HCT116 (cell line): ENCODE data around the gene EVX1. TPM values are rescaled to one million over a fixed set of nuclear protein-coding genes. Genes with fewer than 3 reads are reported as not detected.

Experiments used
- CBX3 ChIP-seq: IDR thresholded peaks from 2 replicates; pipeline ENCODE4 v1.6.1; 2012; ENCODE audit warnings: low read depth
- CEBPB ChIP-seq: IDR thresholded peaks from 2 replicates; pipeline ENCODE4 v1.6.1; 2012; ENCODE audit warnings: low read depth
- EGR1 ChIP-seq: IDR thresholded peaks from 2 replicates; pipeline ENCODE4 v1.6.1; 2012; ENCODE audit warnings: low read depth
- ELF1 ChIP-seq: IDR thresholded peaks from 2 replicates; pipeline ENCODE4 v1.6.1; 2012; ENCODE audit warnings: low read depth, borderline replicate concordance
- FOSL1 ChIP-seq: IDR thresholded peaks from 2 replicates; pipeline ENCODE4 v1.6.1; 2012; ENCODE audit warnings: low read depth
- RAD21 ChIP-seq: IDR thresholded peaks from 2 replicates; pipeline ENCODE4 v1.6.1; 2012; ENCODE audit warnings: low read depth, mild to moderate bottlenecking
- total RNA-seq: library from RNA; stranded (reverse); gene quantifications from one replicate; pipeline ENCODE4 v1.2.1, GENCODE V29; 2021; ENCODE audit not compliant: unreplicated experiment
- TF ChIP-seq, protein P1 (sequence below), 3 experiments: fragments of 200-600 bp in 1 of 3; sonication (generic) in 1 of 3; IDR thresholded peaks in 2 of 3; conservative IDR thresholded peaks in 1 of 3; 2 replicates each; pipeline ENCODE4 v1.5.1; 2012 to 2017; ENCODE audit warnings: low read depth in 2 of 3, low read length in 2 of 3, antibody characterized with exemption in 1 of 3, borderline replicate concordance in 1 of 3, control low read depth in 1 of 3, mild to moderate bottlenecking in 1 of 3, mixed read lengths in 1 of 3, mixed run types in 1 of 3, moderate library complexity in 1 of 3; ENCODE audit not compliant: insufficient read depth in 1 of 3
- TF ChIP-seq, protein P2 (sequence below): IDR thresholded peaks from 2 replicates; pipeline ENCODE4 v1.6.1; 2012
- TF ChIP-seq, protein P3 (sequence below): IDR thresholded peaks from 2 replicates; pipeline ENCODE4 v1.6.1; 2011; ENCODE audit warnings: mild to moderate bottlenecking, low read length, moderate library complexity; ENCODE audit not compliant: insufficient replicate concordance; ENCODE audit errors: extremely low read depth

EVX1 gene
- total RNA-seq, 1 experiment from 2014 or later: 0.25 TPM

DNA sequence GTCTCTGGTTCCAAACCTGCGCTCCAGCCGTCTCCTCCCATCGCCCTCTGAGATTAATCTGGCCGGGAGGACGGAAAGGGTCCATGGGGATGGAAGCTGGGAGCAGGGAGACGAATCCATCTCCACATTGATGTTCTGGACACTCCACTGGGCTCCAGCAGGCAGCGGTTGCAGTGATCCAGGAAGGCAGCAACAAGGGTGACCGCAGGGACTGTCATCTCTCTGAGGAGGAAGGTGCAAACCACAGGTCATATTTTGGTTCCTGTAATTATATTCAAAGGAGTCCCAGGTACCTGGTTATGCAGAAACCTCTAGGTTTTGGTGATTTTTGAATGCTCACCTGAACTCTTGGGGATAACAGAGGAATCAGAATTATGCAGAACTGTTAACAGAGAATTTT, 54.8 kb downstream of the EVX1 start (continued):
- TF ChIP-seq, protein P1, sequence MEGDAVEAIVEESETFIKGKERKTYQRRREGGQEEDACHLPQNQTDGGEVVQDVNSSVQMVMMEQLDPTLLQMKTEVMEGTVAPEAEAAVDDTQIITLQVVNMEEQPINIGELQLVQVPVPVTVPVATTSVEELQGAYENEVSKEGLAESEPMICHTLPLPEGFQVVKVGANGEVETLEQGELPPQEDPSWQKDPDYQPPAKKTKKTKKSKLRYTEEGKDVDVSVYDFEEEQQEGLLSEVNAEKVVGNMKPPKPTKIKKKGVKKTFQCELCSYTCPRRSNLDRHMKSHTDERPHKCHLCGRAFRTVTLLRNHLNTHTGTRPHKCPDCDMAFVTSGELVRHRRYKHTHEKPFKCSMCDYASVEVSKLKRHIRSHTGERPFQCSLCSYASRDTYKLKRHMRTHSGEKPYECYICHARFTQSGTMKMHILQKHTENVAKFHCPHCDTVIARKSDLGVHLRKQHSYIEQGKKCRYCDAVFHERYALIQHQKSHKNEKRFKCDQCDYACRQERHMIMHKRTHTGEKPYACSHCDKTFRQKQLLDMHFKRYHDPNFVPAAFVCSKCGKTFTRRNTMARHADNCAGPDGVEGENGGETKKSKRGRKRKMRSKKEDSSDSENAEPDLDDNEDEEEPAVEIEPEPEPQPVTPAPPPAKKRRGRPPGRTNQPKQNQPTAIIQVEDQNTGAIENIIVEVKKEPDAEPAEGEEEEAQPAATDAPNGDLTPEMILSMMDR (IDR thresholded peaks at IDR 0.05 in 2 of 3, conservative IDR thresholded peaks at IDR 0.05 in 1 of 3; ENCODE audit: borderline replicate concordance in 1 of 3, insufficient read depth in 1 of 3, low read depth in 2 of 3, low read length in 2 of 3): no peak
- TF ChIP-seq ELF1 (no peak), CEBPB (no peak), CBX3 (no peak), EGR1 (no peak), FOSL1 (no peak), RAD21 (no peak)
- TF ChIP-seq, protein P2, sequence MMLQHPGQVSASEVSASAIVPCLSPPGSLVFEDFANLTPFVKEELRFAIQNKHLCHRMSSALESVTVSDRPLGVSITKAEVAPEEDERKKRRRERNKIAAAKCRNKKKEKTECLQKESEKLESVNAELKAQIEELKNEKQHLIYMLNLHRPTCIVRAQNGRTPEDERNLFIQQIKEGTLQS: no peak
- TF ChIP-seq, protein P3, sequence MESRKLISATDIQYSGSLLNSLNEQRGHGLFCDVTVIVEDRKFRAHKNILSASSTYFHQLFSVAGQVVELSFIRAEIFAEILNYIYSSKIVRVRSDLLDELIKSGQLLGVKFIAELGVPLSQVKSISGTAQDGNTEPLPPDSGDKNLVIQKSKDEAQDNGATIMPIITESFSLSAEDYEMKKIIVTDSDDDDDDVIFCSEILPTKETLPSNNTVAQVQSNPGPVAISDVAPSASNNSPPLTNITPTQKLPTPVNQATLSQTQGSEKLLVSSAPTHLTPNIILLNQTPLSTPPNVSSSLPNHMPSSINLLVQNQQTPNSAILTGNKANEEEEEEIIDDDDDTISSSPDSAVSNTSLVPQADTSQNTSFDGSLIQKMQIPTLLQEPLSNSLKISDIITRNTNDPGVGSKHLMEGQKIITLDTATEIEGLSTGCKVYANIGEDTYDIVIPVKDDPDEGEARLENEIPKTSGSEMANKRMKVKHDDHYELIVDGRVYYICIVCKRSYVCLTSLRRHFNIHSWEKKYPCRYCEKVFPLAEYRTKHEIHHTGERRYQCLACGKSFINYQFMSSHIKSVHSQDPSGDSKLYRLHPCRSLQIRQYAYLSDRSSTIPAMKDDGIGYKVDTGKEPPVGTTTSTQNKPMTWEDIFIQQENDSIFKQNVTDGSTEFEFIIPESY: no peak

Other genes with a start within 250 kb of the EVX1 start
- 2.8 TPM for gene HOXA1, start 146.8 kb upstream of the EVX1 start, total RNA-seq
- 0.57 TPM for gene HOXA2, start 140.1 kb upstream of the EVX1 start, total RNA-seq
- gene HOXA4, start 112.0 kb upstream of the EVX1 start, total RNA-seq: 2.0 TPM
- gene HOXA5, start 99.1 kb upstream of the EVX1 start, total RNA-seq: 6.7 TPM
- gene HOXA6, start 95.0 kb upstream of the EVX1 start, total RNA-seq: 12.7 TPM
- 9.2 TPM for gene HOXA3, start 90.2 kb upstream of the EVX1 start, total RNA-seq
- 15.0 TPM for gene HOXA7, start 86.1 kb upstream of the EVX1 start, total RNA-seq
- gene HOXA9, start 77.3 kb upstream of the EVX1 start, total RNA-seq: 91.0 TPM
- gene HOXA10, start 68.5 kb upstream of the EVX1 start, total RNA-seq: 19.6 TPM
- gene HOXA11, start 57.6 kb upstream of the EVX1 start, total RNA-seq: 6.8 TPM
- 3.6 TPM for gene HOXA13, start 42.7 kb upstream of the EVX1 start, total RNA-seq